ENCODE measurements around the gene DDX60.

Gene DDX60

DNA sequence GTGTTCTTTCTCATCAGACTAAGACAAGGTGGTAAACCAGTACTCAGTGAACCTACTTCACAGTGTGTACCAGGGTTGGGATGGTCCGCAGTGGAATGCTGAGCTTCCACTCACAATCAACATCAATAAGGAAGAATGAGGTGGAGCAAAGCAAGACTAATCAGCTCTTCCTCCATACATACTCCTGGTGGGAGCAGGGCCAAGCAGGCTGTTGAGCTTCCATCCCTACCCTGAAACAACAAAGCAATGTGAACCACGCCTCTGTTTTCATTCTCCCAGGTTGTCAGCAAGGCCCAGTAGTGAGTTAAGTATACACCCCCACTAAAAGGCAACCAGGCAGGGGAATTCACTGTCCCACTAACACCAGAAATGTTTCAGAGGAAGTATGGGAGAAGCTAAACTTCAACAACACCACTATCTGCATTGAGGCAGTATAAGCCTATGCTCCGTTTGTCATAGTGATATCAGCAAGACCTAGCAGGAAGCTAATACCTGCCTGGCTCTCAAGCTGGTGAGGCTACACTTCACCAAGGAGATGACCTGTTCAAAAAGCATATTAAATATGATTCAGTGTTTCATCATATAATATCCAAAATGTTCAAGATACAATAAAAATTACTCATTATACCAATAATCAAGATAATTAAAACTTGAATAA is 109.5 kb downstream of the DDX60 start:
- DNase-seq (ENCODE audit: low spot score): no peak

DNA sequence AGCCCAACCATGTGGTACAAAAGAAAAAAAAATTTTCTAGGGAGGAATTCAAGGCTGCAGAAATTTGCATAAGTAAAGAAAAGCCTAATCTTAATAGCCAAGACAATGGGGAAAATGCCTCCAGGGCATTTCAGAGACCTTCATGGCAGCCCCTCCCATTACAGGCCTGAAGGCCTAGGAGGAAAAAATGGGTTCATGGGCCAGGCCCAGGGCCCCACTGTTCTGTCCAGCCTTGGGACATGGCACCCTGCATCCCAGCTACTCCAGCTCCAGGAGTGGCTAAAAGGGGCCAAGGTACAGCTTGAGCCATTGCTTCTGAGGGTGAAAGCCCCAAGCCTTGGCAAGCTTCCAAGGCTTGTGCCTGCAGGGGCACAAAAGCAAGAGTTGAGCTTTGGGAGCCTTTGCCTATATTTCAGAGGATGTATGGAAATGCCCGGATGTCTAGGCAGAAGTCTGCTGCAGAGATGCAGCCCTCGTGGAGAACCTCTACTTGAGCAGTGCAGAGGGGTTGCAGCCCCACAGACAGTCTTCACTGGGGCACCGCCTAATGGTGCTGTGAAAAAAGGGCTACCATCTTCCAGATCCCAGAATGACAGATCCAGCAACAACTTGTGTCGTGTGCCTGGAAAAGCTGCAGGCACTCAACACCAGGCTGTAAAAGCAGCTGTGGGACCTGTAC is 115.2 kb downstream of the DDX60 start:
- no peak for DNase-seq (ENCODE audit: low spot score)

- DNase-seq (ENCODE audit: low spot score): no peak
Observed at GRCh38 chr4:168200685-168201084, 117.9 kb downstream of the DDX60 start.

DNA sequence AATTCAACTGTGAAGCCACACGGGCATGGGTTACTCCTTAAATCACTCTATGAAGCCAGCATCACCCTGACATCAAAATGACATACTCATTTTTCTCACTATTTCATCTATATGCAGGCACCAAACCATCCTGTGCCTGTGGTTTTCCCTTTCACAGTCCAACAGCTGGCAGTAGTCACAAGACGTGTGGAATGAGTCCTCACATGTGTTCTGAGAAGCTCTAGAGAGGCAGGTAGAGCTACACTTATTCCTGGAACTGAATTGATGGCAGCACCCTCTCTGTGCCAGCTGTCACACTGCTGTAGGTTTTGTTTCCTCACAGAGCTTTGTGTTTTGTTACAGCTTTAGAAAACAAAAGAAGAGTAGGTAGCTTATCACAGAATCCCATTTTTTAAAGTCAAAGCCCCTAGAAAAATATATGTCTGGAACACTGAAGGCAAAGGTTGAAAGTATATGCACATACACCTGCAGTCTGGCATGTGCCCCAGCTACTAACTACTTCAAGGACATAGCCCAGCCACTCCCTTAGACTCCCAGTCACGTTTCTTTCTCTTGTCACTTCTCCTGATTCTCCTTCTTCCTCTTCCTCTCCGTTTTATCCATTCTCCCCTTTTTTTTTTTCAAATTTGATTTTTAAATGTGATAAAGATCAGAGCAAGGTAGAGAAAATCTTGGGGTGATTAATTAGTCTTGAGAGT is 119.1 kb downstream of the DDX60 start:
- no peak for DNase-seq (ENCODE audit: low spot score)

DNA sequence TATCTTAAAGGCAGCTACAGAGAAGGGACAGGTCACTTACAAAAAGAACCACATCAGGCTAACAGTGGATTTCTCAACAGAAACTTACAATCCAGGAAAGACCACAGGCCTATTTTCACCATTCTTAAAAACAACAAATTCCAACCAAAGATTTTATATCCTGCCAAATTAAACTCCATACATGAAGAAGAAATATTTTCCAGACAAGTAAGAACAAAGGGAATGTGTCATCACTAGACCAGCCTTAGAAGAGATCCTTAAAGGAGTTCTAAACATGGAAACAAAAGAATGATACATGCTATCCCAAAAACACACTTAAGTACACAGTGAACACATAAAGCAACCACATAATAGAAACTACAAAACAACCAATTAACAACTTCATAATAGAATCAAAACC is 120.6 kb downstream of the DDX60 start:
- DNase-seq (ENCODE audit: low spot score): no peak

GRCh38 chr4:168188754-168189153 is 129.8 kb downstream of the DDX60 start:
- no peak for DNase-seq (ENCODE audit: low spot score)

DNA sequence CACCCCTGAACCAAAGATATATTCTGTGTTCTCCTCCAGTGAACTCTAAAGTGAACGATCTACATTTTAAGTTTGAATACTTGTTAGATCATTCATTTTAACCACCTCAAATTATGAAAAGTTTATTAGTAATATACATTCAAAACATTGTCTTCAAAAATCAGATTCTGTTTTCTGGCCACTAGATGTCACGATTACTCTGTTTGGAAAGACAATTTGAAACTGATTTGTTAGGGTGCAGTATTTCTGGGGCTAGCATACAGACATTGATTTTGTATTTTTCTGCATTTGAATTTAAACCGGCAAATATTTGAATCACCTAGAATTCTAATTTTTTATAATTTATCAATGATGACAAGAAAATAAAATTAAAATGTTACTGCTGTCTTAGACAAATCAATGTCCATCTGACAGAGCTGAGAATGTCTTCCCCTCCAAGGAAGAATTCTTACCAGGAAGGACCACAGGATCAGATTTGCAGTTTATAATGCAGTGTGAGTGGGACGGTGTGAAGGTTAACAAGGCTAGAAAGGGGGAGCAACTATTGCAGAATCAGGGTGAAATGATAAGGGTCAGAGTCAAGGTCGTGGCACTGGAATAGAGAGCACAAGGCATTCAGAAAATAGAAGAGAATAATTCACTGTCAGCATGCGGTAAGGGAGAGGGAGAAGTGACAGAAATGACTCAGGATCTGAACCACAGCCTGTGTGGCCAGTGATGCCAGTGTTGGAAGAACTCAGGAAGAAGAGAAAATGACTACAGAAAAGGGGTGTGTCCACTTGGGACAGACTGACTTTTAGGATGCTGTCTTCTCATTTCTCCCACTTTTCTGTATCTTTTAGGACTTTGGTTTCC is 134.6 kb downstream of the DDX60 start:
- peak; percentile 24 for DNase-seq (ENCODE audit: low spot score)

- DNase-seq (ENCODE audit: low spot score): no peak
Observed at GRCh38 chr4:168177546-168178149, 140.9 kb downstream of the DDX60 start.

- DNase-seq (ENCODE audit: low spot score): no peak
Observed at GRCh38 chr4:168174308-168174707, 144.2 kb downstream of the DDX60 start.

GRCh38 chr4:168167714-168168284 is 150.8 kb downstream of the DDX60 start:
- DNase-seq (ENCODE audit: low spot score): no peak
